K562 (cell line): ENCODE results near the gene TFE3. TPM values are rescaled to one million over a fixed set of nuclear protein-coding genes. Genes with fewer than 3 reads are reported as not detected.

ENCODE experiments used
- ARID3B ChIP-seq: fragments of 250-450 bp; sonication (Bioruptor Pico); IDR thresholded peaks from 2 replicates; pipeline ENCODE4 v1.4.0; 2020; ENCODE audit warnings: borderline replicate concordance
- CREM ChIP-seq: IDR thresholded peaks from 2 replicates; pipeline ENCODE4 v1.6.1; 2014; ENCODE audit warnings: antibody characterized with exemption, low read depth
- CXXC5 ChIP-seq: fragments of 250-450 bp; sonication (Bioruptor Pico); IDR thresholded peaks from 2 replicates; pipeline ENCODE4 v1.8.0; 2022; ENCODE audit warnings: inconsistent platforms, mild to moderate bottlenecking, moderate library complexity
- DDX20 ChIP-seq: fragments of 450-650 bp; IDR thresholded peaks from 2 replicates; pipeline ENCODE4 v1.6.1; 2016; ENCODE audit warnings: missing genetic modification characterization, low read depth, mild to moderate bottlenecking, missing compliant biosample characterization, moderate library complexity
- DNMT1 ChIP-seq: fragments of 450-650 bp; IDR thresholded peaks from 2 replicates; pipeline ENCODE4 v1.6.1; 2016; ENCODE audit warnings: antibody characterized with exemption, mild to moderate bottlenecking
- L3MBTL2 ChIP-seq: fragments of 450-650 bp; IDR thresholded peaks from 2 replicates; pipeline ENCODE4 v1.6.1; 2016; ENCODE audit warnings: mild to moderate bottlenecking, moderate library complexity
- MEIS2 ChIP-seq: fragments of 450-650 bp; IDR thresholded peaks from 2 replicates; pipeline ENCODE4 v1.6.1; 2014; ENCODE audit warnings: mild to moderate bottlenecking; ENCODE audit not compliant: partially characterized antibody
- MNT ChIP-seq, 2 experiments: fragments of 450-650 bp; conservative IDR thresholded peaks; 2 replicates each; pipeline ENCODE4 v1.6.1; 2017; ENCODE audit warnings: mild to moderate bottlenecking in 2 of 2, moderate library complexity in 2 of 2
- NFIC ChIP-seq: fragments of 450-650 bp; IDR thresholded peaks from 2 replicates; pipeline ENCODE4 v1.6.1; 2017; ENCODE audit warnings: mild to moderate bottlenecking, inconsistent platforms
- NUFIP1 ChIP-seq: fragments of 450-650 bp; IDR thresholded peaks from 2 replicates; pipeline ENCODE4 v1.6.1; 2018; ENCODE audit not compliant: partially characterized antibody
- RBFOX2 ChIP-seq: fragments of 200-400 bp; formaldehyde crosslinking; IDR thresholded peaks from 2 replicates; pipeline ENCODE4 v1.6.1; 2017; ENCODE audit warnings: low read depth, mild to moderate bottlenecking, low read length, moderate library complexity
- RREB1 ChIP-seq: fragments of 250-450 bp; sonication (Bioruptor Pico); IDR thresholded peaks from 2 replicates; pipeline ENCODE4 v1.4.0; 2020
- SIN3A ChIP-seq, 2 experiments: fragments of 150-350 bp in 1 of 2; IDR thresholded peaks; 2 replicates each; pipeline ENCODE4 v1.6.1; 2011 to 2016; ENCODE audit warnings: borderline replicate concordance in 2 of 2, low read depth in 2 of 2, low read length in 2 of 2, mild to moderate bottlenecking in 2 of 2, moderate library complexity in 2 of 2; ENCODE audit not compliant: control insufficient read depth in 1 of 2
- ZFX ChIP-seq: sonication (generic); formaldehyde crosslinking; IDR thresholded peaks from 2 replicates; pipeline ENCODE4 v1.8.0; 2022; ENCODE audit warnings: mild to moderate bottlenecking, missing genetic modification reagents, moderate library complexity
- ZNF639 ChIP-seq, 2 experiments: fragments of 200-800 bp in 1 of 2; sonication (Bioruptor generic) in 1 of 2; sonication (generic) in 1 of 2; formaldehyde crosslinking in 1 of 2; IDR thresholded peaks in 1 of 2; conservative IDR thresholded peaks in 1 of 2; 2 replicates each; pipeline versions ENCODE4 v1.5.0 to v1.6.1; 2016 to 2020; ENCODE audit warnings: missing compliant biosample characterization in 1 of 2, missing genetic modification characterization in 1 of 2, missing genetic modification reagents in 1 of 2
- ZNF77 ChIP-seq: fragments of 250-450 bp; sonication (Bioruptor Pico); IDR thresholded peaks from 2 replicates; pipeline ENCODE4 v1.5.0; 2020
- polyA plus RNA-seq, 8 experiments: library from polyadenylated mRNA; depleted of rRNA in 4 of 8; stranded (reverse) in 5 of 8; unstranded in 3 of 8; fragments of >200 nt; fragmentation: Nextera tagmentation in 2 of 8; fragmentation: Illumina TruSeq in 1 of 8; extraction: Ambion mirVana in 2 of 8; extraction: Trizol in 1 of 8; gene quantifications; 2 replicates each; pipeline versions ENCODE4 v1.2.1 to v1.2.3, GENCODE V29; 2011 to 2014; ENCODE audit warnings: inconsistent platforms in 1 of 8, missing spikeins in 1 of 8
- total RNA-seq, 7 experiments: library from RNA; depleted of rRNA in 6 of 7; stranded (reverse); fragments of >200 nt in 6 of 7; fragmentation: Illumina TruSeq in 2 of 7; extraction: Trizol in 2 of 7; gene quantifications; 2 replicates each; pipeline versions ENCODE4 v1.2.1 to v1.2.3, GENCODE V29; 2011 to 2021; ENCODE audit warnings: low replicate concordance in 1 of 7

The TFE3 gene
- total and polyA plus RNA-seq, 9 of the 15 experiments (the other 6 are each of a cell fraction or from before 2014, with no cell fraction given) = 1.9 to 20.3 (median 11.9) TPM

GRCh38 chrX:49053223-49054072 is 10.3 kb upstream of the TFE3 start (continued):
- TF ChIP-seq RREB1 (CRISPR knock-in tag) (no peak), DDX20 (no peak), NFIC (no peak), ZNF639 (CRISPR knock-in tag; conservative IDR thresholded peaks at IDR 0.05 in 1 of 2, IDR thresholded peaks at IDR 0.05 in 1 of 2) (peak in 1 of 2 experiments; percentile 41; a peak in 1 of 4 replicates), DNMT1 (no peak), NUFIP1 (no peak), CREM (no peak), MNT (conservative IDR thresholded peaks at IDR 0.05) (no peak), SIN3A (IDR thresholded peaks at IDR 0.05; ENCODE audit: borderline replicate concordance in 2 of 2, control insufficient read depth in 1 of 2, low read depth in 2 of 2, low read length in 2 of 2) (no peak), L3MBTL2 (peak; percentile 71), MEIS2 (peak; percentile 10), ARID3B (CRISPR knock-in tag) (no peak), RBFOX2 (peak; percentile 70), ZNF77 (CRISPR knock-in tag) (no peak), CXXC5 (CRISPR knock-in tag) (peak; percentile 21; the same call in 1 of the 2 replicates), ZFX (peak; percentile 46)
